ENCODE results near the gene HEYL.

GRCh38 chr1:39585933-39586332 is 53.5 kb downstream of the HEYL start:
- no peak for TF ChIP-seq CTCF (IDR thresholded peaks at IDR 0.05)
- TF ChIP-seq POLR2A (IDR thresholded peaks at IDR 0.05) = no peak

Data from thyroid gland (tissue), 4 donors.